Small intestine (tissue), 7 donors: Measurements from ENCODE around the gene PARD3. TPM values are rescaled to one million over a fixed set of nuclear protein-coding genes. Genes with fewer than 3 reads are reported as not detected.
"Not testable (repeated sequence)": the region's sequence is repeated elsewhere in the genome, so short reads cannot be mapped to it uniquely, and the experiment has no call there.

Experiments
- DNase-seq, 2 donors: peaks; one replicate each; pipeline versions ENCODE4 v3.0.0 to v3.0.0-alpha.2; 2013
- FAIRE-seq: peaks from 2 replicates; lab custom pipeline; 2012; peaks lifted over from hg19 to GRCh38; lab: Jason Lieb, UNC
- H3K27ac ChIP-seq, 3 donors: one replicate each; pipeline ENCODE4 v1.5.1; 2013; ENCODE audit warnings: low read length in 2 of 3, mild to moderate bottlenecking in 2 of 3, control low read depth in 1 of 3, inconsistent platforms in 1 of 3, low read depth in 1 of 3, moderate library complexity in 1 of 3
- H3K27me3 ChIP-seq, 3 donors: one replicate each; pipeline ENCODE4 v1.6.1; 2013; ENCODE audit warnings: low read length in 3 of 3, inconsistent platforms in 1 of 3; ENCODE audit not compliant: control insufficient read depth in 3 of 3, insufficient read depth in 3 of 3
- H3K36me3 ChIP-seq, 3 donors: one replicate each; pipeline ENCODE4 v1.6.1; 2013; ENCODE audit warnings: low read length in 3 of 3, inconsistent platforms in 1 of 3, low read depth in 1 of 3, mild to moderate bottlenecking in 1 of 3, moderate library complexity in 1 of 3; ENCODE audit not compliant: control insufficient read depth in 3 of 3, insufficient read depth in 2 of 3
- H3K4me1 ChIP-seq, 3 donors: one replicate each; pipeline ENCODE4 v1.6.1; 2013; ENCODE audit warnings: low read length in 2 of 3, inconsistent platforms in 1 of 3, low read depth in 1 of 3, mild to moderate bottlenecking in 1 of 3, moderate library complexity in 1 of 3; ENCODE audit not compliant: control insufficient read depth in 3 of 3, insufficient read depth in 2 of 3
- H3K4me3 ChIP-seq, 3 donors: one replicate each; pipeline ENCODE4 v1.5.1; 2013; ENCODE audit warnings: low read length in 3 of 3, control low read depth in 1 of 3, inconsistent platforms in 1 of 3, low read depth in 1 of 3, mild to moderate bottlenecking in 1 of 3, moderate library complexity in 1 of 3
- H3K9me3 ChIP-seq, 2 donors: one replicate each; pipeline ENCODE4 v1.6.1; 2013; ENCODE audit warnings: low read depth in 1 of 2, low read length in 1 of 2; ENCODE audit not compliant: control insufficient read depth in 2 of 2, insufficient read depth in 1 of 2
- WGBS, 3 donors: extraction: QIAGEN DNeasy Blood & Tissue Kit; methylation state at CpG; one replicate each; pipeline ENCODE4 v1.1.7; 2013; 5-methylcytosine and 5-hydroxymethylcytosine counted together
- polyA plus RNA-seq, 4 donors: library from polyadenylated mRNA; stranded (reverse) in 3 of 4; unstranded in 1 of 4; fragments of 200-250 nt in 3 of 4; fragments of 120-200 nt in 1 of 4; gene quantifications; one replicate each; pipeline versions ENCODE4 v1.2.1 to v1.2.3, GENCODE V29; 2013
- donor health status: healthy with polysubstance abuse.
- donor health status: control.
- donor health status: control.
- donor health status: Bipolar disorder and iron deficiency.
- donor health status: healthy.

Gene PARD3
- polyA plus RNA-seq, 4 donors: 14.3 to 24.3 (median 15.5) TPM

GRCh38 chr10:34397324-34397723 lies 417.8 kb downstream of the PARD3 start:
- no peaks in the 10 kb centered on the region for H3K4me1 ChIP-seq
- H3K27ac ChIP-seq: no peak overlapping the region
- no peak for FAIRE-seq
- no peak overlapping the region for H3K4me3 ChIP-seq
- 54 to 70% (median 68%) methylated on average over 1 of the region's 1 CpG for WGBS, 3 donors
- H3K27me3 ChIP-seq: no peaks in the 10 kb centered on the region
- DNase-seq: no peak
- H3K36me3 ChIP-seq: peaks cover 0 to 2% (median 0%) of the 10 kb centered on the region in 3 donors
- H3K9me3 ChIP-seq: no peaks in the 10 kb centered on the region

- Histone ChIP-seq H3K4me1 (no peaks in the 10 kb centered on the region), H3K4me3 (no peak overlapping the region), H3K9me3 (no peaks in the 10 kb centered on the region), H3K27ac (no peak overlapping the region), H3K36me3 (peaks cover 0 to 5% (median 0%) of the 10 kb centered on the region in 3 donors), H3K27me3 (no peaks in the 10 kb centered on the region)
- DNase-seq: no peak
- FAIRE-seq: no peak
- 89 to 92% (median 92%) methylated on average over 2 of the region's 2 CpGs for WGBS, 3 donors
These were observed 418.4 kb downstream of the PARD3 start for GRCh38 chr10:34396663-34397062.

- H3K27me3 ChIP-seq: no peaks in the 10 kb centered on the region
- no peaks in the 10 kb centered on the region for H3K9me3 ChIP-seq
- DNase-seq (no peak), FAIRE-seq (no peak)
- peaks cover 0 to 5% (median 0%) of the 10 kb centered on the region in 3 donors for H3K36me3 ChIP-seq
- no peak overlapping the region for H3K4me3 ChIP-seq
- no peaks in the 10 kb centered on the region for H3K4me1 ChIP-seq
- no peak overlapping the region for H3K27ac ChIP-seq
These were observed 422.4 kb downstream of the PARD3 start for GRCh38 chr10:34392641-34393170.

- not testable (repeated sequence) for H3K27ac ChIP-seq, H3K4me1 ChIP-seq, H3K9me3 ChIP-seq, FAIRE-seq, H3K27me3 ChIP-seq, H3K4me3 ChIP-seq, DNase-seq, H3K36me3 ChIP-seq
- 67 to 83% (median 78%) methylated on average over 3 of the region's 3 CpGs for WGBS, 3 donors
These were observed 423.9 kb downstream of the PARD3 start for GRCh38 chr10:34391168-34391567.

- Histone ChIP-seq H3K27me3 (no peaks in the 10 kb centered on the region), H3K36me3 (peaks cover 0 to 5% (median 0%) of the 10 kb centered on the region in 3 donors), H3K4me1 (peaks cover 0 to 3% (median 0%) of the 10 kb centered on the region in 3 donors), H3K9me3 (no peaks in the 10 kb centered on the region), H3K27ac (no peak overlapping the region), H3K4me3 (no peak overlapping the region)
- WGBS, 3 donors: 90 to 96% (median 93%) methylated on average over 3 of the region's 3 CpGs
- DNase-seq (no peak), FAIRE-seq (no peak)
These were observed 425.3 kb downstream of the PARD3 start for GRCh38 chr10:34389801-34390200.

GRCh38 chr10:34386921-34387320 lies 428.2 kb downstream of the PARD3 start:
- H3K27me3 ChIP-seq: no peaks in the 10 kb centered on the region
- WGBS, 3 donors: 39 to 73% (median 53%) methylated on average over 3 of the region's 3 CpGs
- peaks cover 0 to 6% (median 0%) of the 10 kb centered on the region in 3 donors for H3K36me3 ChIP-seq
- peaks cover 0 to 3% (median 0%) of the 10 kb centered on the region in 3 donors for H3K4me1 ChIP-seq
- DNase-seq (peak in 1 of 2 donors; percentile 64), FAIRE-seq (peak; percentile 5)
- H3K4me3 ChIP-seq: no peak overlapping the region
- H3K27ac ChIP-seq: no peak overlapping the region
- H3K9me3 ChIP-seq: no peaks in the 10 kb centered on the region

- no peak overlapping the region for H3K27ac ChIP-seq
- FAIRE-seq (no peak), DNase-seq (no peak)
- peaks cover 0 to 3% (median 0%) of the 10 kb centered on the region in 3 donors for H3K4me1 ChIP-seq
- H3K27me3 ChIP-seq: no peaks in the 10 kb centered on the region
- H3K4me3 ChIP-seq: no peak overlapping the region
- WGBS, 3 donors: 76 to 87% (median 85%) methylated on average over 4 of the region's 4 CpGs
- no peaks in the 10 kb centered on the region for H3K9me3 ChIP-seq
- H3K36me3 ChIP-seq: peaks cover 0 to 6% (median 2%) of the 10 kb centered on the region in 3 donors
These were observed 430.7 kb downstream of the PARD3 start for GRCh38 chr10:34384372-34384771.

- FAIRE-seq (no peak), DNase-seq (no peak)
- H3K27me3 ChIP-seq: no peaks in the 10 kb centered on the region
- H3K4me3 ChIP-seq: no peak overlapping the region
- WGBS, 3 donors: 93 to 95% (median 94%) methylated on average over 10 of the region's 10 CpGs
- no peak overlapping the region for H3K27ac ChIP-seq
- peaks cover 0 to 3% (median 0%) of the 10 kb centered on the region in 3 donors for H3K4me1 ChIP-seq
- peaks cover 0 to 6% (median 2%) of the 10 kb centered on the region in 3 donors for H3K36me3 ChIP-seq
- H3K9me3 ChIP-seq: no peaks in the 10 kb centered on the region
These were observed 432.5 kb downstream of the PARD3 start for GRCh38 chr10:34382626-34383025.

GRCh38 chr10:34380856-34381255 lies 434.2 kb downstream of the PARD3 start:
- H3K27me3 ChIP-seq: no peaks in the 10 kb centered on the region
- FAIRE-seq (no peak), DNase-seq (no peak)
- WGBS, 3 donors: 87 to 97% (median 90%) methylated on average over 3 of the region's 3 CpGs
- no peaks in the 10 kb centered on the region for H3K9me3 ChIP-seq
- H3K36me3 ChIP-seq: peaks cover 0 to 12% (median 2%) of the 10 kb centered on the region in 3 donors
- H3K4me1 ChIP-seq: no peaks in the 10 kb centered on the region
- no peak overlapping the region for H3K27ac ChIP-seq
- H3K4me3 ChIP-seq: no peak overlapping the region
